Glutamatergic neuron (in vitro differentiated cells): ENCODE data around the gene PAK4. TPM values are rescaled to one million over a fixed set of nuclear protein-coding genes. Genes with fewer than 3 reads are reported as not detected.

Source experiments
- DNase-seq: peaks from one replicate; pipeline ENCODE4 v3.0.0; 2022
- H3K27ac Mint-ChIP-seq: one replicate; pipeline ENCODE4 v1.8.0; 2020; ENCODE audit warnings: mild to moderate bottlenecking, mixed read lengths, inconsistent platforms; ENCODE audit not compliant: unreplicated experiment
- H3K27me3 Mint-ChIP-seq: one replicate; pipeline ENCODE4 v1.8.0; 2020; ENCODE audit warnings: mild to moderate bottlenecking, moderate library complexity, mixed read lengths, inconsistent platforms; ENCODE audit not compliant: unreplicated experiment
- H3K36me3 Mint-ChIP-seq: one replicate; pipeline ENCODE4 v1.8.0; 2020; ENCODE audit warnings: mild to moderate bottlenecking, mixed read lengths, inconsistent platforms; ENCODE audit not compliant: unreplicated experiment
- H3K4me1 Mint-ChIP-seq: one replicate; pipeline ENCODE4 v1.8.0; 2020; ENCODE audit warnings: mild to moderate bottlenecking, low read depth, mixed read lengths, inconsistent platforms; ENCODE audit not compliant: unreplicated experiment
- H3K4me3 Mint-ChIP-seq: one replicate; pipeline ENCODE4 v1.8.0; 2020; ENCODE audit warnings: mild to moderate bottlenecking, mixed read lengths, inconsistent platforms; ENCODE audit not compliant: unreplicated experiment
- H3K9me3 Mint-ChIP-seq: one replicate; pipeline ENCODE4 v1.8.0; 2020; ENCODE audit warnings: mild to moderate bottlenecking, moderate library complexity, mixed read lengths, inconsistent platforms; ENCODE audit not compliant: unreplicated experiment
- total RNA-seq: library from RNA; stranded (reverse); fragmentation: NEBNext Ultra II Directional; extraction: Animal tissue kit (Norgen Biotek cat#: 25700); gene quantifications from one replicate; pipeline ENCODE4 v1.2.1, GENCODE V29; 2021; ENCODE audit not compliant: unreplicated experiment
- TF ChIP-seq, protein P1 (sequence below): fragments of 200-600 bp; sonication (generic); IDR thresholded peaks from one replicate; pipeline ENCODE4 v1.5.0; 2021; ENCODE audit not compliant: partially characterized antibody, unreplicated experiment

PAK4 gene
- total RNA-seq, 1 donor from 2014 or later = 52.5 TPM

DNA sequence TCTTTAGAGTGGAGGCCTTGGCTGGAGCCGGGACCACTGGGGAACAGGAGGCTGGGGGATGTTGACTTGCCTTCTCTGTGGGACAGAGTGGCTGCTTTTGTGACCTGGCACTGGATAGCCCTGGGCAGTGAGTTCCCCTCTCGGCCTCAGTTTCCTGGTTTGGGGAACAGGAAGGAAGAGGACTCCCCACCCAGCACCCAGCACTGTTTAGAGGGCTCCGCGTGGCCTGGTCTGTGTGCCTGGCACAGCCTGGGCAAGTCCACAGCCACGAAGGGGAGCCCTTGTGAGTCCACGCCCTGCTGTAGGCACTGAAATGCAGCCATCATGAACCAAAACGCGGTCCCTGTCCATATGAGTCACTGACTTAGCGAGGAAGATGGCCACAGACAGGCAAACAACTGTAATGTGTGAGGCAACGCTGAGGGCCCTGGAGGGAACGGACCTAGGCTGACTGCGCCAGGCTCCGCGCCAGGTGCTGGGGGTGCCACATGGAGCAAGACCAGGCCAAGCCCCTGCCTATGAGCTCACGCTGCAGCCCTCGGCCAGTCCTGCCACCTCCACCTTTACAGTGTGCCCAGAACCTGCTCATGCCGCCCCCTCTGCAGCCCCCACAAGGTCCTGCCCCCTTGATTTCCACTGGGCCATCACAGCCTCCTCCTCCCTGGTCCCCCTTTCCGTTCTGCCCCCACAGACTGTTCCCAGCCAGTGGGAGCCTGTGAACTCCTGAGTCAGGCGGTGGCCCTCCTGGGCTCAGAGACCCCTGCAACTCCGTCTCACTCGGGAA, 35.5 kb downstream of the PAK4 start:
- Mint-ChIP-seq H3K27me3 (peaks cover 4% of the 10 kb centered on the region), H3K27ac (no peak overlapping the region), H3K36me3 (no peaks in the 10 kb centered on the region), H3K9me3 (peaks cover 4% of the 10 kb centered on the region), H3K4me3 (no peak overlapping the region), H3K4me1 (peaks cover 33% of the 10 kb centered on the region)
- no peak for DNase-seq
- TF ChIP-seq, protein P1, sequence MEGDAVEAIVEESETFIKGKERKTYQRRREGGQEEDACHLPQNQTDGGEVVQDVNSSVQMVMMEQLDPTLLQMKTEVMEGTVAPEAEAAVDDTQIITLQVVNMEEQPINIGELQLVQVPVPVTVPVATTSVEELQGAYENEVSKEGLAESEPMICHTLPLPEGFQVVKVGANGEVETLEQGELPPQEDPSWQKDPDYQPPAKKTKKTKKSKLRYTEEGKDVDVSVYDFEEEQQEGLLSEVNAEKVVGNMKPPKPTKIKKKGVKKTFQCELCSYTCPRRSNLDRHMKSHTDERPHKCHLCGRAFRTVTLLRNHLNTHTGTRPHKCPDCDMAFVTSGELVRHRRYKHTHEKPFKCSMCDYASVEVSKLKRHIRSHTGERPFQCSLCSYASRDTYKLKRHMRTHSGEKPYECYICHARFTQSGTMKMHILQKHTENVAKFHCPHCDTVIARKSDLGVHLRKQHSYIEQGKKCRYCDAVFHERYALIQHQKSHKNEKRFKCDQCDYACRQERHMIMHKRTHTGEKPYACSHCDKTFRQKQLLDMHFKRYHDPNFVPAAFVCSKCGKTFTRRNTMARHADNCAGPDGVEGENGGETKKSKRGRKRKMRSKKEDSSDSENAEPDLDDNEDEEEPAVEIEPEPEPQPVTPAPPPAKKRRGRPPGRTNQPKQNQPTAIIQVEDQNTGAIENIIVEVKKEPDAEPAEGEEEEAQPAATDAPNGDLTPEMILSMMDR = no peak

DNA sequence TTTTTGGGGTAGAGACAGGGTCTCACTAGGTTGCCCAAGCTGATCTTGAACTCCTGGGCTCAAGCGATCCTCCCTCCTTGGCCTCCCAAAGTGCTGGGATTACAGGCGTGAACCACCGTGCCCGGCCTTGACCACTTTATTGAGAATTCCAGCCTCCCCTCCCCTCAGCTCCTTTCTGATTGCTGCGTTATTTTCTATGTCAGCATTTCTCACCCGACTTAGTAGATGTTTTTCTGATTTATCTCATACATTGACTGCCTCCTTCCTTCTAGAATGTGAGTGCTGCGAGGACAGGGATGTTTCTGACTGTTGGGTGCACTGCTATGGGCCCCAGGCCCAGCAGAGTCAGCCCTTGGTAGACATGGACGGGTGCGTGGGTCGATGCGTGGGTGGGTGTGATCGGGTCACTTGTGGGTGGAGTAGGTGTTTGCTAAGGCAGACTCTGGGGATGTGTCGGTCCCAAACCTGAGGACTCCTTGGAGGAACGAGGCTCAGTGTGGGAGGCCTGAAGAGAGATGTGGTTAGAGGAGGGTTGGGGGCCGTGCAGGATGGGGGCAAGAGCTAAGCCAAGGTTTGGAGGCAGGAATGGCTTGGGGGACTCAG, 37.0 kb downstream of the PAK4 start:
- no peak overlapping the region for H3K27ac Mint-ChIP-seq
- H3K4me1 Mint-ChIP-seq = peaks cover 27% of the 10 kb centered on the region
- no peaks in the 10 kb centered on the region for H3K36me3 Mint-ChIP-seq
- TF ChIP-seq, protein P1 = no peak
- peaks cover 4% of the 10 kb centered on the region for H3K9me3 Mint-ChIP-seq
- H3K4me3 Mint-ChIP-seq = no peak overlapping the region
- peaks cover 4% of the 10 kb centered on the region for H3K27me3 Mint-ChIP-seq
- no peak for DNase-seq

DNA sequence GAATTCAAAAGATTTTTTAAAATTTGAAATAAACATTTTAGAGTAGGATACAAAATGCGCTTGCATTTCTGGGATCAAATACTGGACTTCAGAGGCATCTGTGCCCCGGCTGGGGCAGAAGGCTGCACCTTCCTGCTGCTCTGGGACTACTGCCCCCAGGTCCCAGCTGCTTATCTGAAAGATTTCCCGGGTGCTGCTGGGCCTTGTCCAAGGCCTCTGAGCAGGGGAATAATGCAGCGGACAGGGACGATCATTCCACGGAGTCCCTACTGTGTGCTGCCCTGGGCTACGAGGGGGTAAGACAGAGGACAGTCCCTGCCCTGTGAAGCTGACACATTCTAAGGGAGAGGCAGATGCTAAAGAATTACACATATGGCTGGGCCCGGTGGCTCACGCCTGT, 38.0 kb downstream of the PAK4 start:
- Mint-ChIP-seq H3K27me3 (peaks cover 2% of the 10 kb centered on the region), H3K4me1 (peaks cover 21% of the 10 kb centered on the region), H3K36me3 (no peaks in the 10 kb centered on the region), H3K4me3 (no peak overlapping the region), H3K27ac (no peak overlapping the region), H3K9me3 (peaks cover 1% of the 10 kb centered on the region)
- TF ChIP-seq, protein P1 = no peak
- no peak for DNase-seq

DNA sequence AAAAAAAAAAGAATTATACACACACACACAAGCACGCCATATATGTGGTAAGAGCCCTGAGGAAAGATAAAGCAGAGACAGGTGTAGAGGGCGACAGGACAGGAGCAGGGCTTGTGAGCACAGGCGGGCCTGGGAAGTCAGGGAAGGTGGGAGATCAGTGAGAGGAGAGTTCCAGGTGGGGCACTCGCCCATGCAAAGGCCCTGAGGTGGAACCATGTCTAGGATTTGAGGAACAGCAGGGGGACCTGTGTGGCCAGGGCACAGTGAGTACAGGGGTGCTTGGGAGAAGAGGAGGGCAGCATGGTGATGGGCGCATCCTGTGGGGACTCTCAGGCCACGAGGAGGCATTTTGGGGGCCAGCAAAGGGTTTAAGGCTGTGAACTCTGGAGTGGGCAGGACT, 38.7 kb downstream of the PAK4 start:
- peaks cover 1% of the 10 kb centered on the region for H3K9me3 Mint-ChIP-seq
- no peaks in the 10 kb centered on the region for H3K36me3 Mint-ChIP-seq
- H3K27ac Mint-ChIP-seq = peak overlapping the region; percentile 28
- DNase-seq = no peak
- no peak overlapping the region for H3K4me3 Mint-ChIP-seq
- TF ChIP-seq, protein P1 = no peak
- peaks cover 2% of the 10 kb centered on the region for H3K27me3 Mint-ChIP-seq
- peaks cover 17% of the 10 kb centered on the region for H3K4me1 Mint-ChIP-seq

DNA sequence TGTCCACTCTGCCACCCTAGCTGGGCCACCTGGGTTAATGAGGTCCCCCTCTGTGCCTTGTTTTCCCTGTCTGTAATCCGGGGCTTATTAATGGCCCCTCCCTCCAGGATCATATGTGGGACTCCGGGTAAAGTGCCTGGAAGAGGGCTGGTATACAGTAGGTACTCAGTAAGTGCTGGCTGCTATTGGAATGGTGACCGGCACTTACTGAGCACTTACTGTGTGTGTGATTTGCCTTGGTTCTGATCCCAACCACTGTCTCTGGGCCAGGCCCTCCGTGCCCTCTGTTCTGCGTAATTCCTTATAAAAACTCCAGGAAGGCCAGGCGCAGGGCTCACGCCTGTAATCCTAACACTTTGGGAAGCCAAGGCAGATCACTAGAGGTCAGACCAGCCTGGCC, 40.3 kb downstream of the PAK4 start:
- TF ChIP-seq, protein P1 = no peak
- peaks cover 1% of the 10 kb centered on the region for H3K9me3 Mint-ChIP-seq
- no peak overlapping the region for H3K27ac Mint-ChIP-seq

More for the DNA sequence above, 40.3 kb downstream of the PAK4 start:
- no peak for DNase-seq
- Mint-ChIP-seq H3K27me3 (peaks cover 2% of the 10 kb centered on the region), H3K4me3 (no peak overlapping the region), H3K36me3 (no peaks in the 10 kb centered on the region), H3K4me1 (peaks cover 11% of the 10 kb centered on the region)
